MCF 10A (cell line): ENCODE data around the gene BUB1. TPM values are rescaled to one million over a fixed set of nuclear protein-coding genes. Genes with fewer than 3 reads are reported as not detected.

ENCODE experiments used
- Bru-seq: library from RNA; stranded (reverse); fragments of 400-500 nt; gene quantifications from one replicate; lab custom pipeline; 2021; lab: Mats Ljungman, UMichigan
- BruChase-seq, 2 experiments: library from RNA; stranded (reverse); fragments of 400-500 nt; gene quantifications; one replicate each; lab custom pipeline; 2021; lab: Mats Ljungman, UMichigan
- BruUV-seq: library from RNA; stranded (reverse); fragments of 400-500 nt; replicated peaks from 2 replicates; lab custom pipeline; 2021; lab: Mats Ljungman, UMichigan
- CTCF ChIA-PET: fragments of 300-600 bp; sonication (Branson Sonifier 250); formaldehyde crosslinking; extraction: SDS; loops from one replicate; lab custom pipeline; 2021; ENCODE audit warnings: antibody characterized with exemption, inconsistent platforms; lab: Yijun Ruan, JAX
- POLR2A ChIA-PET: fragments of 300-600, 350-650 bp; sonication (Branson Sonifier 250); formaldehyde crosslinking; extraction: SDS; loops from one replicate; lab custom pipeline; 2020; ENCODE audit warnings: antibody characterized with exemption, inconsistent platforms; lab: Yijun Ruan, JAX
- DNase-seq: peaks from one replicate; pipeline ENCODE4 v3.0.0-alpha.2; 2018; ENCODE audit not compliant: unreplicated experiment
- H3K27ac Mint-ChIP-seq: one replicate; pipeline ENCODE4 v1.8.0; 2022; ENCODE audit warnings: mild to moderate bottlenecking, low read depth, mixed read lengths; ENCODE audit not compliant: unreplicated experiment
- H3K27me3 Mint-ChIP-seq: one replicate; pipeline ENCODE4 v1.8.0; 2022; ENCODE audit warnings: mixed read lengths; ENCODE audit not compliant: insufficient read depth, unreplicated experiment
- H3K36me3 Mint-ChIP-seq: one replicate; pipeline ENCODE4 v1.8.0; 2022; ENCODE audit warnings: mild to moderate bottlenecking, moderate library complexity, mixed read lengths; ENCODE audit not compliant: insufficient read depth, unreplicated experiment
- H3K4me1 Mint-ChIP-seq: one replicate; pipeline ENCODE4 v1.8.0; 2022; ENCODE audit warnings: mixed read lengths; ENCODE audit not compliant: insufficient read depth, unreplicated experiment
- H3K4me3 Mint-ChIP-seq: one replicate; pipeline ENCODE4 v1.8.0; 2022; ENCODE audit warnings: mild to moderate bottlenecking, moderate library complexity, mixed read lengths; ENCODE audit not compliant: unreplicated experiment
- H3K9me3 Mint-ChIP-seq: one replicate; pipeline ENCODE4 v1.8.0; 2022; ENCODE audit warnings: mixed read lengths; ENCODE audit not compliant: unreplicated experiment
- intact Hi-C: fragments of 100-400 bp; cut with micrococcal nuclease; formaldehyde crosslinking; loops from 2 replicates; pipeline ENCODE4 v1.14.1; 2022
- long read RNA-seq: library from polyadenylated mRNA; stranded (forward); transcript quantifications from one replicate; pipeline ENCODE4 v2.0.0, GENCODE V29; 2022
- total RNA-seq: library from RNA; stranded (reverse); gene quantifications from 2 replicates; pipeline ENCODE4 v1.2.3, GENCODE V29; 2022
- TF ChIP-seq, protein P1 (sequence below): fragments of 200-600 bp; IDR thresholded peaks from one replicate; pipeline ENCODE4 v1.8.0; 2022; ENCODE audit warnings: antibody characterized with exemption, mild to moderate bottlenecking; ENCODE audit not compliant: unreplicated experiment

The BUB1 gene
- 23.0 and 25.5 TPM in 2 replicates for total RNA-seq
- percentile 67 among the genes with signal in this experiment for Bru-seq, nascent RNA
- BruChase-seq, experiment 1, labeled RNA remaining after a 6-hour chase: percentile 67 among the genes with signal in this experiment
- BruChase-seq, experiment 2, labeled RNA remaining after a 2-hour chase: percentile 66 among the genes with signal in this experiment
- long read RNA-seq, transcript BUB1-201 (25 exons, 3,507 nt): major isoform, 71 of 93 reads
- long read RNA-seq, partial matches to known transcripts: 8 of 93 reads
- long read RNA-seq, other reads (novel, unspliced or antisense): 13 of 93 reads

DNA sequence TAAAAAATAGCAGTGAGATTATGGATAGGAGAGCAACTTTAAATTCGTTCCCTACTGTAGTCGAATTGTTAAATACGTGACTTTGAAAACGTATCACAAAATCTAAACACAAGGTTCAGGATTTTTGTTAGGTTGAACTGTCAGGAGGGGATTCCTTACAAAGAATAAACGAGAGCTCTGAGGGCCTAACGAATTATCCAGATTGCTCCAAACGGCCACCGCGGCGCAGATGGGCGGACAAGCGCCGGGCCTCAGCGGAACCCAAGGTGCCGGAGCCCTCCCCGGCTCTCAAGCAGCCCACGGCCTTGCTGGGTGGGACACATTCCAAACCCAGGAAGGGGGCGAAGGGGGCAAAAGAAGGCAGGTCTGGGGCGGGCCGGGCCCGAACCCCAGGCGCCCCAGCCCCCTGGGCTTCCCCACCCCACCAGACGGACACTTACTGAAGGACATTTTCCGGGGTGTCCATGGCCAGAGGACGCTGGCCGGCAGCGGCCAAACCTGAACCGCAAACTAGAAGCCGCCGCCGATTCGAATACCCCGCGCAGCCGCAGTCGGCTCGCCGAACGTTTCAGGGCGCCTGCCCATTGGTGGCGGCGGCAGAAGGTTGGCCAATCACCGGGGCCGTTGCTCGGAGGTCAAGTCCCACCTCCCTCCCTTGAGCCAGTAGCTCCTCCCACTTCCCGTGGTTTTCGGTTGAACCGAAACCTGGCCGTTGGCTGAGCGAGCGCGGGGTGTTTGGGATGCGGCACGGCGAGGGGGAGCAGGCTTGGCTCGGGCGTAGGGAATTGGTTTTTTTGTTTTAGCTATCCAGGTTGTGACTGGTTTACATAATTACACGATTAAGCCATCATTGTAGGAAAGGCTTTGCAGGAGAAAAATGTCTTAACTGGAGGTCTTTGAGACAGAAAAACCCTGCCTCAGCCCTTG is at the start of gene BUB1:
BUB1 (minus strand) TSS at position 534 of the 927 bp plus-strand sequence; CDS start at position 466, 68 bp downstream.
- peaks cover 22% of the 10 kb centered on the region for H3K4me1 Mint-ChIP-seq
- BruUV-seq: no TSS peak
- H3K27me3 Mint-ChIP-seq: no peaks in the 10 kb centered on the region
- TF ChIP-seq, protein P1, sequence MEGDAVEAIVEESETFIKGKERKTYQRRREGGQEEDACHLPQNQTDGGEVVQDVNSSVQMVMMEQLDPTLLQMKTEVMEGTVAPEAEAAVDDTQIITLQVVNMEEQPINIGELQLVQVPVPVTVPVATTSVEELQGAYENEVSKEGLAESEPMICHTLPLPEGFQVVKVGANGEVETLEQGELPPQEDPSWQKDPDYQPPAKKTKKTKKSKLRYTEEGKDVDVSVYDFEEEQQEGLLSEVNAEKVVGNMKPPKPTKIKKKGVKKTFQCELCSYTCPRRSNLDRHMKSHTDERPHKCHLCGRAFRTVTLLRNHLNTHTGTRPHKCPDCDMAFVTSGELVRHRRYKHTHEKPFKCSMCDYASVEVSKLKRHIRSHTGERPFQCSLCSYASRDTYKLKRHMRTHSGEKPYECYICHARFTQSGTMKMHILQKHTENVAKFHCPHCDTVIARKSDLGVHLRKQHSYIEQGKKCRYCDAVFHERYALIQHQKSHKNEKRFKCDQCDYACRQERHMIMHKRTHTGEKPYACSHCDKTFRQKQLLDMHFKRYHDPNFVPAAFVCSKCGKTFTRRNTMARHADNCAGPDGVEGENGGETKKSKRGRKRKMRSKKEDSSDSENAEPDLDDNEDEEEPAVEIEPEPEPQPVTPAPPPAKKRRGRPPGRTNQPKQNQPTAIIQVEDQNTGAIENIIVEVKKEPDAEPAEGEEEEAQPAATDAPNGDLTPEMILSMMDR: no peak
- peak within 1 kb of the TSS; percentile 93 for H3K27ac Mint-ChIP-seq
- CTCF ChIA-PET: interaction anchor here (0.7 to 4.5 kb wide), 4 partner anchors 11 to 353 kb away, joined by 3 to 31 read pairs (median 4); no protein-coding TSS in a partner anchor
- H3K4me3 Mint-ChIP-seq: peak within 1 kb of the TSS; percentile 84
- intact Hi-C loops: loop anchor here (1.0 kb wide), 1 partner anchor 78 kb away; no protein-coding TSS in a partner anchor
- peak; percentile 97 for DNase-seq
- no peaks in the 10 kb centered on the region for H3K9me3 Mint-ChIP-seq
- no peaks in the 10 kb centered on the region for H3K36me3 Mint-ChIP-seq
- POLR2A ChIA-PET: interaction anchor here (0.8 to 2.1 kb wide), 14 partner anchors 9 to 82 kb away, joined by 3 to 9 read pairs (median 4); no protein-coding TSS in a partner anchor

- Mint-ChIP-seq H3K36me3 (no peaks in the 10 kb centered on the region), H3K27ac (no peak overlapping the region), H3K27me3 (peaks cover 47% of the 10 kb centered on the region), H3K4me1 (no peaks in the 10 kb centered on the region), H3K4me3 (no peak overlapping the region), H3K9me3 (no peaks in the 10 kb centered on the region)
- no peak for DNase-seq
- intact Hi-C loops: no loop called here
- ChIA-PET POLR2A (no interaction called here), CTCF (no interaction called here)
- TF ChIP-seq, protein P1: no peak
- no TSS peak for BruUV-seq
Observed at GRCh38 chr2:110726285-110726684, 48.4 kb upstream of the BUB1 start.

GRCh38 chr2:110725859-110726258 is 48.0 kb upstream of the BUB1 start:
- intact Hi-C loops: no loop called here
- Mint-ChIP-seq H3K36me3 (no peaks in the 10 kb centered on the region), H3K4me1 (no peaks in the 10 kb centered on the region), H3K9me3 (no peaks in the 10 kb centered on the region), H3K27ac (no peak overlapping the region), H3K4me3 (no peak overlapping the region), H3K27me3 (peaks cover 42% of the 10 kb centered on the region)
- DNase-seq: no peak
- TF ChIP-seq, protein P1: no peak
- CTCF ChIA-PET: no interaction called here
- BruUV-seq: no TSS peak
- POLR2A ChIA-PET: no interaction called here

DNA sequence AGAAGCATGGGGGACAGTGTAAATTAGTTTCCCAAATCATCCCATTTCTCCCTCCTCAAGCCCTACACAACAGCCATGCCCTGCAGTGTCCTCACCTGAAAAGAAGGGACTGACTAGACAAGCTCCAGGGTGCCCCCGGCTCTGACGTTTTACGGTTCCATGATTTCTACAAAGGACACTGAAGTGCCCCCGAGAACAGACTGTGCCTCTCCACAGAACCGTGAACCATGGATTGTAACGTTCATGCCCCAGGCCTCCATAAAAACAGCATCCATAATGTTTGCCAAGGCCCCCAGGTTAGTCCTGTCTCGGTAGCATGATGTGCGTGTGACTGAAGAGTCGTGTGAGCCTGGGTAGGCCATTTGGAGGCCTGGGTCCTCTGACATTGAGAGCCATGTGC is 47.5 kb upstream of the BUB1 start:
- intact Hi-C loops: no loop called here
- Mint-ChIP-seq H3K27ac (no peak overlapping the region), H3K9me3 (no peaks in the 10 kb centered on the region), H3K36me3 (no peaks in the 10 kb centered on the region), H3K27me3 (peaks cover 38% of the 10 kb centered on the region), H3K4me1 (no peaks in the 10 kb centered on the region), H3K4me3 (no peak overlapping the region)
- ChIA-PET POLR2A (no interaction called here), CTCF (interaction anchor here (0.7 kb wide), 1 partner anchor 14 kb away, joined by 3 read pairs; no protein-coding TSS in a partner anchor)
- no peak for DNase-seq
- no TSS peak for BruUV-seq
- TF ChIP-seq, protein P1: no peak
